ENCODE measurements around the gene MGLL. TPM values are rescaled to one million over a fixed set of nuclear protein-coding genes. Genes with fewer than 3 reads are reported as not detected.

MGLL gene
- total and polyA plus RNA-seq, 2 donors (not counting 1 experiment from before 2014, with no cell fraction given), result 1.7 to 6.9 TPM

GRCh38 chr3:127839099-127839498 is 16.8 kb upstream of the MGLL start:
- Histone ChIP-seq H3K79me2 (ENCODE audit: control insufficient read depth, insufficient read depth, low read length) (no peaks in the 10 kb centered on the region), H3K9ac (ENCODE audit: low read length) (no peak overlapping the region), H4K20me1 (ENCODE audit: control insufficient read depth, insufficient read depth, low read length, poor library complexity, severe bottlenecking) (no peaks in the 10 kb centered on the region), H3K36me3 (replicated peaks in 1 of 2; ENCODE audit: control extremely low read depth in 1 of 2, control insufficient read depth in 1 of 2, extremely low read depth in 1 of 2, insufficient read depth in 2 of 2, low read length in 1 of 2) (no peaks in the 10 kb centered on the region), H3K27ac (ENCODE audit: low read length in 2 of 2) (no peak overlapping the region), H3K4me3 (ENCODE audit: control extremely low read depth in 1 of 5, extremely low read depth in 1 of 5, insufficient read depth in 1 of 5, low read depth in 2 of 5, low read length in 4 of 5) (no peak overlapping the region), H3K4me1 (ENCODE audit: control insufficient read depth in 2 of 2, insufficient read depth in 2 of 2, low read length in 2 of 2) (peaks cover 13 to 34% of the 10 kb centered on the region in 2 donors), H3K27me3 (replicated peaks in 1 of 4; ENCODE audit: control extremely low read depth in 1 of 4, control insufficient read depth in 3 of 4, insufficient read depth in 4 of 4, low read length in 3 of 4) (no peaks in the 10 kb centered on the region), H3K4me2 (replicated peaks; ENCODE audit: low read depth, low read length, poor library complexity, severe bottlenecking) (no peak overlapping the region), H3K9me3 (ENCODE audit: control extremely low read depth in 1 of 3, control insufficient read depth in 2 of 3, insufficient read depth in 1 of 3, low read length in 2 of 3) (peaks cover 0 to 3% (median 2%) of the 10 kb centered on the region in 3 donors), H2AFZ (ENCODE audit: insufficient read depth, low read depth, low read length, poor library complexity, severe bottlenecking) (no peak overlapping the region)
- 93% methylated on average over 2 of the region's 5 CpGs for WGBS (ENCODE audit: insufficient coverage)
- H3K9me3 Mint-ChIP-seq (ENCODE audit: insufficient read depth), result no peaks in the 10 kb centered on the region
- H3K4me3 Mint-ChIP-seq, result no peak overlapping the region
- no peak for ATAC-seq (ENCODE audit: low read depth)
- H3K27ac Mint-ChIP-seq, result no peak overlapping the region
- intact Hi-C loops (cut with micrococcal nuclease), result loop anchor here (5.0 kb wide), 1 partner anchor 87 kb away; no protein-coding TSS in a partner anchor
- H3K4me1 Mint-ChIP-seq, result peaks cover 31% of the 10 kb centered on the region
- CTCF ChIA-PET, result no interaction called here
- DNase-seq, result no peak
- TF ChIP-seq CTCF (IDR thresholded peaks at IDR 0.05) (no peak), EZH2 (IDR thresholded peaks at IDR 0.05; ENCODE audit: borderline replicate concordance, insufficient read depth, low read depth, low read length, poor library complexity, severe bottlenecking) (no peak)
- POLR2A ChIA-PET, result no interaction called here
- H3K27me3 Mint-ChIP-seq, result no peaks in the 10 kb centered on the region

- WGBS (ENCODE audit: insufficient coverage), result 55% methylated on average over 5 of the region's 8 CpGs
- H3K27ac ChIP-seq (ENCODE audit: low read length in 2 of 2), result peak overlapping the region; percentile 20 to 37
- intact Hi-C loops (cut with micrococcal nuclease), result loop anchor here (5.0 kb wide), 1 partner anchor 84 kb away; no protein-coding TSS in a partner anchor
- ChIA-PET POLR2A (interaction anchor here (0.7 kb wide), 1 partner anchor 317 kb away, joined by 6 read pairs; no protein-coding TSS in a partner anchor), CTCF (interaction anchor here (0.6 to 0.9 kb wide), 2 partner anchors 184 to 238 kb away, joined by 3 to 4 read pairs; partner anchors contain the start of gene MCM2)
- DNase-seq, result peak; percentile 31
- no peak overlapping the region for H3K9ac ChIP-seq (ENCODE audit: low read length)
- peak overlapping the region; percentile 51 for H3K27ac Mint-ChIP-seq
- H4K20me1 ChIP-seq (ENCODE audit: control insufficient read depth, insufficient read depth, low read length, poor library complexity, severe bottlenecking), result no peaks in the 10 kb centered on the region
- ATAC-seq (ENCODE audit: low read depth), result peak; percentile 59
- no peaks in the 10 kb centered on the region for H3K27me3 ChIP-seq (replicated peaks in 1 of 4; ENCODE audit: control extremely low read depth in 1 of 4, control insufficient read depth in 3 of 4, insufficient read depth in 4 of 4, low read length in 3 of 4)
- peak overlapping the region; percentile 41 for H2AFZ ChIP-seq (ENCODE audit: insufficient read depth, low read depth, low read length, poor library complexity, severe bottlenecking)
- peaks cover 13 to 35% of the 10 kb centered on the region in 2 donors for H3K4me1 ChIP-seq (ENCODE audit: control insufficient read depth in 2 of 2, insufficient read depth in 2 of 2, low read length in 2 of 2)
- no peak overlapping the region for H3K4me3 ChIP-seq (ENCODE audit: control extremely low read depth in 1 of 5, extremely low read depth in 1 of 5, insufficient read depth in 1 of 5, low read depth in 2 of 5, low read length in 4 of 5)
- no peaks in the 10 kb centered on the region for H3K27me3 Mint-ChIP-seq
- no peaks in the 10 kb centered on the region for H3K9me3 Mint-ChIP-seq (ENCODE audit: insufficient read depth)
- H3K9me3 ChIP-seq (ENCODE audit: control extremely low read depth in 1 of 3, control insufficient read depth in 2 of 3, insufficient read depth in 1 of 3, low read length in 2 of 3), result peaks cover 0 to 12% (median 2%) of the 10 kb centered on the region in 3 donors
- H3K36me3 ChIP-seq (replicated peaks in 1 of 2; ENCODE audit: control extremely low read depth in 1 of 2, control insufficient read depth in 1 of 2, extremely low read depth in 1 of 2, insufficient read depth in 2 of 2, low read length in 1 of 2), result no peaks in the 10 kb centered on the region
- H3K79me2 ChIP-seq (ENCODE audit: control insufficient read depth, insufficient read depth, low read length), result no peaks in the 10 kb centered on the region
- TF ChIP-seq EZH2 (IDR thresholded peaks at IDR 0.05; ENCODE audit: borderline replicate concordance, insufficient read depth, low read depth, low read length, poor library complexity, severe bottlenecking), result no peak
- TF ChIP-seq CTCF (IDR thresholded peaks at IDR 0.05), result no peak
- peaks cover 29% of the 10 kb centered on the region for H3K4me1 Mint-ChIP-seq
- peak overlapping the region; percentile 17 for H3K4me2 ChIP-seq (replicated peaks; ENCODE audit: low read depth, low read length, poor library complexity, severe bottlenecking)
- H3K4me3 Mint-ChIP-seq, result peak overlapping the region; percentile 8
Measured at GRCh38 chr3:127835993-127836882, 13.9 kb upstream of the MGLL start.
